ENCODE results near the gene PGGHG. TPM values are rescaled to one million over a fixed set of nuclear protein-coding genes. Genes with fewer than 3 reads are reported as not detected.
"Not testable (repeated sequence)": the region's sequence is repeated elsewhere in the genome, so short reads cannot be mapped to it uniquely, and the experiment has no call there.

The PGGHG gene
- total RNA-seq, 1 donor from 2014 or later: 46.7 TPM

DNA sequence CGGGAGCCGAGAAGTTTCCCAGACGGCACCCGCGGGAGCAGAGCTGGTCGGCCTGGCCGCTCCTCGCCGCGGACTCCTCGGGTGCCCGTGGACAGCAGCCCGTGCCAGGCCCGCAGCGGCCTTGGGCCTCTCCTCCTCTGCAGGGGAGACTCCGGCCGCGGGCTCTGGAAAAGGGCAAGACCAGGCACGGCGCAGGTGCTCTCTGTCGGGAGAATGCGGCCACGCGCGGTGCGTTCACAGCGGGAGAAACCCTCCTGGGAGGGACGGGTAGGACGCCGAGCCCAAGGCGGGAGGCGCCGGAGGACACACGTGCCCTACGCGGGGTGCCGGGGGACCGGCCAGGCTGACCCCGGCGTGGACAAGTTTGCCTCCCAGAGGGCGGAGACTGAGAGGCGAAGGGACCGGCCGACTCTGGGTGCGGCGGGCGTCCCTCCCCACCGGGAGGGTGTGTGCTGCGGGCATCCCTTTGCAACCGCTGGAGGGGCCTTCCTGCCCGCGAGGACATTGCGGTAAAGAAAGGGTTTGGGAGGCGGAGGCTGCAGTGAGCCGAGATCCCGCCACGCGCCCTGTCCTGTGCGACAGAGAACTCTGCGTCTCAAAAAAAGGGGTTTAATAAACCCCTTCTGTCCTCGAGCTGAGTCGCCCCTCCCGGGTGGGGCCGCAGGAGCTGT is 27.2 kb downstream of the PGGHG start:
- Histone ChIP-seq H3K4me1 (peaks cover 45% of the 10 kb centered on the region), H3K27ac (peak overlapping the region; percentile 97), H3K9me3 (no peaks in the 10 kb centered on the region), H3K4me3 (peak overlapping the region; percentile 63 to 82), H3K36me3 (no peaks in the 10 kb centered on the region), H3K27me3 (no peaks in the 10 kb centered on the region)
- intact Hi-C loops (cut with DNase I): no loop called here
- TF ChIP-seq, protein P1, sequence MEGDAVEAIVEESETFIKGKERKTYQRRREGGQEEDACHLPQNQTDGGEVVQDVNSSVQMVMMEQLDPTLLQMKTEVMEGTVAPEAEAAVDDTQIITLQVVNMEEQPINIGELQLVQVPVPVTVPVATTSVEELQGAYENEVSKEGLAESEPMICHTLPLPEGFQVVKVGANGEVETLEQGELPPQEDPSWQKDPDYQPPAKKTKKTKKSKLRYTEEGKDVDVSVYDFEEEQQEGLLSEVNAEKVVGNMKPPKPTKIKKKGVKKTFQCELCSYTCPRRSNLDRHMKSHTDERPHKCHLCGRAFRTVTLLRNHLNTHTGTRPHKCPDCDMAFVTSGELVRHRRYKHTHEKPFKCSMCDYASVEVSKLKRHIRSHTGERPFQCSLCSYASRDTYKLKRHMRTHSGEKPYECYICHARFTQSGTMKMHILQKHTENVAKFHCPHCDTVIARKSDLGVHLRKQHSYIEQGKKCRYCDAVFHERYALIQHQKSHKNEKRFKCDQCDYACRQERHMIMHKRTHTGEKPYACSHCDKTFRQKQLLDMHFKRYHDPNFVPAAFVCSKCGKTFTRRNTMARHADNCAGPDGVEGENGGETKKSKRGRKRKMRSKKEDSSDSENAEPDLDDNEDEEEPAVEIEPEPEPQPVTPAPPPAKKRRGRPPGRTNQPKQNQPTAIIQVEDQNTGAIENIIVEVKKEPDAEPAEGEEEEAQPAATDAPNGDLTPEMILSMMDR (IDR thresholded peaks at IDR 0.05): no peak
- TF ChIP-seq POLR2A (IDR thresholded peaks at IDR 0.05) (no peak), POLR2AphosphoS5 (IDR thresholded peaks at IDR 0.05; ENCODE audit: insufficient read depth in 1 of 2, low read depth in 1 of 2) (peak in 1 of 2 donors; percentile 76)
- DNase-seq (ENCODE audit: extremely low spot score in 2 of 2): no peak

DNA sequence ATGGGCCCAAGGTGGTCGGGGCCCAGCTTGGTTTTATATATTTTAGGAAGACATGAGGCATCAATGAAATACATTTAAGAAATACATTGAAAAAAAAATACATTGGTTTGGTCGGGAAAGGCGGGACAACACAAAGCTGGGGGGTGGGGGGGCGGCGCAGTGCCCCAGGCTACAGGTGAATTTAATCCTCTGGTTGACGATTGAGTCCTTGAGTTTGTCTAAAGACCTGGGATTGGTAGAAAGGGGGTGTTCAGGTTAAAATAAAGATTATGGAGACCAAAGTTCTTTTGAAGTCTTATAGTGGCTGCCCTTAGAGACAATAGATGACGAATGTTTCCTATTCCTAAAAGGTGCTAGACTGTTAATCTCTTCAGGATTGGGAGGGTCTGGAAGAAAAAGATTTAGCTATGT is 28.0 kb downstream of the PGGHG start:
- intact Hi-C loops (cut with DNase I): no loop called here

DNA sequence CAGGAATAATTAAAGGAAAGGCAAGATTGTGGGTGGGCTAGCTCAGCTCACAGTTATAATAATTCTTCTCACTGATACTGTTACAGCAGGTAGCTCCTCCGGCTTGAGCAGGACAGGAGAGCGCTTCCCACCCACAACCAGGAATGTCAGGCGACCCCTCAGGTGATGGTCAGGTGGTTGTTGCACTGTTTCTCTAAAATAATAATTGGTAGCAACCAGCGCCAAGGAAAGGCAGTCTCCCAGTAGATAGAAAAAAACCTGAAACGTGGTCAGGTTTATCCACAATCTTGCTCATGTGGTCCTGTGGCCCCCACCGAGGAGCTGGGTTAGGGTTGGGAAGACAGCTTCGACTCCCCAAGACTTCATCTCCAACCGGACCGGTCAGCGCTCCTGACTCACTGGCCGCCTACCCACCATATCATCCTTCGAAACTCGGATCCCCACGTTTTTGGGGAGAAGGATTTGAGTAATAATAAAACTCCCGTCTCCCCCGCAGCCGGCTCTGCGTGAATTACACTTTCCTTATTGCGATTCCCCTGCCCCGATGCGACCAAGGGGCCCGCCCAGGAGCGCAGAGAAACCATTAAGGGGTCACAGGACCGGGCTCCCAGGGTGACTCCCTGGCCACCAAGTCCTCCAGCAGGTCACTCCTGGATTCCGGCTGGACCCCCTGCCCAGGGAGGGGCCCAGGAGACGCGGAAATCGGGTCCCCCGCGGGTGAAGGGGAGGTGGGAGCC is 28.9 kb downstream of the PGGHG start:
- H3K27ac ChIP-seq: peak overlapping the region; percentile 97
- H3K4me3 ChIP-seq: peak overlapping the region; percentile 26 to 28
- H3K27me3 ChIP-seq; DNase-seq (ENCODE audit: extremely low spot score in 2 of 2); H3K36me3 ChIP-seq; H3K9me3 ChIP-seq; intact Hi-C loops (cut with DNase I): not testable (repeated sequence)
- peaks cover 34% of the 10 kb centered on the region for H3K4me1 ChIP-seq
- TF ChIP-seq POLR2AphosphoS5 (IDR thresholded peaks at IDR 0.05; ENCODE audit: insufficient read depth in 1 of 2, low read depth in 1 of 2): peak in 1 of 2 donors; percentile 53

More for the DNA sequence above, 28.0 kb downstream of the PGGHG start:
- no peaks in the 10 kb centered on the region for H3K27me3 ChIP-seq
- TF ChIP-seq POLR2AphosphoS5 (IDR thresholded peaks at IDR 0.05; ENCODE audit: insufficient read depth in 1 of 2, low read depth in 1 of 2) (no peak), POLR2A (IDR thresholded peaks at IDR 0.05) (no peak)
- TF ChIP-seq, protein P1 (IDR thresholded peaks at IDR 0.05): no peak
- peak overlapping the region; percentile 63 to 82 for H3K4me3 ChIP-seq
- H3K36me3 ChIP-seq: no peaks in the 10 kb centered on the region
- H3K27ac ChIP-seq: peak overlapping the region; percentile 97
- no peak for DNase-seq (ENCODE audit: extremely low spot score in 2 of 2)
- H3K4me1 ChIP-seq: peaks cover 42% of the 10 kb centered on the region
- no peaks in the 10 kb centered on the region for H3K9me3 ChIP-seq

DNA sequence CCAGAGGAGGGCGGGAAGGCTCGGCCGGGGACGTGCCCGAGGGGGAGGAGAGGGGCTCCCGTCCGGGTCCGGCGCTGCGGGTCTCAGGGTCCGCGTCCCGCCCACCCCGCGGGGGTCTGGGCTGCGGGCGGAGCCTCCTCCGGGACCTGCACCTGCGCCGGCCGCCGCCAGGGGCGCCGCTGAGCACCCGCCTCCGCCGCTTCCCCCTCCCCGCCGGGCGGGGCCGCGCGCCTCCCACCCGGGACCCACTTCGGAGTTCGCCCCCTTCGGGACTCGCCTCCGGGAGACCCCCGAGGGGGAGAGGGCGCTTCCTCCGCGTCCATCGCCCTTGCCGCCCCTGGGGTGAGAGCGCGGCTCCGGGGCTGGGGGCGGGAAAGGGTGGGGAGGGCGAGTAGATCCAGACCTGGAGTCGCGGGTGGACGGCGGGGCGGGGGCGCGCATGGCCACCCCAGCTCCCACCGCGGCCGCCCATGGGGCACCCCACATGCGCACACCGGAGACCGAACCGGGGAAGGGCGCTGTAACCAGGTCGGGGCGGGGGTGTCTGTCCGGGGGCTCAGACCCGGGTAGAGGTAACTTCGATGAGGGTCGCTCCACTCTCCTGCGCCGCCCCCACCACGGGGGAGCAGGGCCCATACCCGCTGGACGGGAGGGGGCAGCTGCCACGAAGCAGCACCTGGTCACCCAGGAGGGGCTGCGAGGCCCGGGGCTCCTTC is 29.6 kb downstream of the PGGHG start:
- DNase-seq (ENCODE audit: extremely low spot score in 2 of 2): not testable (repeated sequence)

DNA sequence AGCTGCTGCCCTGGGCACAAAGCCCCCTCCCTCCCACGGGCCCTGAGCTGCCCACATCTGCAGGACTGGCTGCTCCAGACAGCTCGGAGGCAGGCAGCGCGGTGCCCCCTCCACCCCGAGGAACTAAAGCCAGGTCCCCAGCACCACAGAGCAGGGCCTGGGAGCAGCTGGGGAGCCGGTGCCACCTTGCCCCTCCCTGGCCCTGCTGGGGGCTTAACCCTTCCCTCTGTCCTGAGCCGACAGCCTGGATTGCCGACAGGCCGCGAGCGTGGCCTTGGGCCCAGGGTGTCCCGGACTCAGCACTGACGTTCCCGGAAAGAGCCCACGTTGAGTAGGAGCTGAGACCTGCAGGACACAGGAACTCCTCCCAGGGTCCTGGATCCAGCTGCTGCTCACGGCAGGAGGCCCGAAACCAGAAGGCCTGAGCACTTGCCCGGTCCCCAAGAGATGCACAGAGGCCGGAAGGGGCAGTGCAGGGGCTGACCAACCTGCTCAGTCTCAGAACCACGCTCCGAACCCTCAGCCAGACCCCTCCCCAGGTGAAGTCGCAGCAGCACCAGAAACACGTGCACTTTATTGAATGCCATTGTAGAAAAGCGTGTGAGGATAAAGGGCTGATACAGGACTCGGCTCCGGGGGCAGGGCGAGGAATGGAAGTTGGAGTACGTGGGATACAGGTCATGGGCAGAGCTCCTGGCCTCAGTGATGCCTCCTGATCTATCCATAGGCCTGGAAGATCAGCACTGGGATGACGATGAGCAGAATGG is 30.4 kb downstream of the PGGHG start:
- Histone ChIP-seq H3K4me3 (peak overlapping the region; percentile 66 to 73), H3K4me1 (peaks cover 31% of the 10 kb centered on the region), H3K27ac (peak overlapping the region; percentile 96)
- TF ChIP-seq POLR2AphosphoS5 (IDR thresholded peaks at IDR 0.05; ENCODE audit: insufficient read depth in 1 of 2, low read depth in 1 of 2): peak in 1 of 2 donors; percentile 55
- H3K36me3 ChIP-seq; H3K27me3 ChIP-seq; intact Hi-C loops (cut with DNase I); DNase-seq (ENCODE audit: extremely low spot score in 2 of 2); H3K9me3 ChIP-seq: not testable (repeated sequence)

More for the DNA sequence above, 29.6 kb downstream of the PGGHG start:
- H3K9me3 ChIP-seq; intact Hi-C loops (cut with DNase I); H3K27me3 ChIP-seq; H3K36me3 ChIP-seq: not testable (repeated sequence)
- Histone ChIP-seq H3K4me3 (peak overlapping the region; percentile 66 to 73), H3K4me1 (peaks cover 27% of the 10 kb centered on the region), H3K27ac (peak overlapping the region; percentile 97)

DNA sequence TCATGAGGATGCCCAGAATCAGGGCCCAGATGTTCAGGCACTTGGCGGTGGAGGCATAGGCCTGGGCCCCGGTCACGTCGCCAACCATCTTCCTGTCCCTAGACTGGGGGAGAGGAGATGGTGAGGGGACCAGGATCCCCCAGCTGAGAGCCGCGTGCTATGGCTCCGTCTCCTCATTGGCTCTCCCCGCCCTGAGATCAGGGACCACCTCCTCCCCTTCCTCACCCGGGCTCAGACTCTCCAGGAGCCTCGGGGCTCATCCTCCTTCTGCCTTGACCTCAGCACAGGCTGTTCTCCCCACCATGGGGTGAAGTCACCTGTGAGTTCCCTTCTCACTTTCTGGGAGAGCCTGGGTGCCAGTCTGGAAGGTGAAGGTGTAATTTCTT is 31.0 kb downstream of the PGGHG start:
- intact Hi-C loops (cut with DNase I); H3K9me3 ChIP-seq; H3K27me3 ChIP-seq; DNase-seq (ENCODE audit: extremely low spot score in 2 of 2); H3K36me3 ChIP-seq: not testable (repeated sequence)
- Histone ChIP-seq H3K27ac (peak overlapping the region; percentile 96), H3K4me1 (peaks cover 37% of the 10 kb centered on the region), H3K4me3 (peak overlapping the region; percentile 66 to 95)
